HEK293 (cell line): Measurements from ENCODE around the gene KDM5A.

Source experiments
- CTCF ChIA-PET: fragments of 350-600 bp; formaldehyde crosslinking; extraction: SDS; loops from one replicate; lab custom pipeline; 2021; ENCODE audit warnings: antibody characterized with exemption; lab: Yijun Ruan, JAX
- POLR2A ChIA-PET: fragments of 300-600 bp; formaldehyde crosslinking; extraction: SDS; loops from one replicate; lab custom pipeline; 2020; ENCODE audit warnings: antibody characterized with exemption, inconsistent platforms; lab: Yijun Ruan, JAX
- H3K27ac ChIP-seq: fragments of 200-500 bp; sonication (Bioruptor generic); 2 replicates; pipeline ENCODE4 v1.5.1; 2014; ENCODE audit warnings: low read depth, low read length, control low read depth, inconsistent platforms; ENCODE audit errors: extremely low read depth
- H3K36me3 ChIP-seq, 2 experiments: fragments of 200-500 bp in 1 of 2; sonication (Bioruptor generic) in 1 of 2; 1 replicate in 1 of 2; 2 replicates in 1 of 2; pipeline ENCODE4 v1.5.1; 2014 to 2017; ENCODE audit warnings: inconsistent platforms in 2 of 2, low read length in 2 of 2; ENCODE audit not compliant: control insufficient read depth in 2 of 2, insufficient read depth in 1 of 2
- H3K4me1 ChIP-seq: fragments of 200-500 bp; sonication (Bioruptor generic); 2 replicates; pipeline ENCODE4 v1.5.1; 2014; ENCODE audit warnings: mild to moderate bottlenecking, low read length, inconsistent platforms; ENCODE audit not compliant: control insufficient read depth, insufficient read depth
- H3K4me3 ChIP-seq: 2 replicates; pipeline ENCODE4 v1.5.1; 2011; ENCODE audit warnings: low read depth, mild to moderate bottlenecking, control low read depth, low read length, moderate library complexity
- H3K9me3 ChIP-seq: fragments of 200-500 bp; sonication (Bioruptor generic); 2 replicates; pipeline ENCODE4 v1.5.1; 2014; ENCODE audit warnings: low read depth, low read length, inconsistent platforms; ENCODE audit not compliant: control insufficient read depth, insufficient read depth
- ATF2 ChIP-seq: fragments of 450-650 bp; formaldehyde crosslinking; IDR thresholded peaks from 2 replicates; pipeline ENCODE4 v1.5.1; 2016; ENCODE audit warnings: missing biosample characterization, missing genetic modification characterization, low read depth
- BCL11A ChIP-seq: fragments of 450-650 bp; formaldehyde crosslinking; IDR thresholded peaks from 2 replicates; pipeline ENCODE4 v1.5.1; 2016; ENCODE audit warnings: low read depth, missing biosample characterization, missing genetic modification characterization
- HOXD13 ChIP-seq: sonication (generic); formaldehyde crosslinking; IDR thresholded peaks from 2 replicates; pipeline ENCODE4 v1.8.0; 2022; ENCODE audit warnings: missing genetic modification reagents, borderline replicate concordance
- MEIS1 ChIP-seq: sonication (generic); formaldehyde crosslinking; IDR thresholded peaks from 2 replicates; pipeline ENCODE4 v1.8.1; 2022; ENCODE audit warnings: missing genetic modification reagents, mild to moderate bottlenecking, borderline replicate concordance
- PRDM10 ChIP-seq: fragments of 450-650 bp; formaldehyde crosslinking; IDR thresholded peaks from 2 replicates; pipeline ENCODE4 v1.5.1; 2016; ENCODE audit warnings: missing biosample characterization, missing genetic modification characterization
- SALL2 ChIP-seq: fragments of 450-650 bp; formaldehyde crosslinking; IDR thresholded peaks from 2 replicates; pipeline ENCODE4 v1.5.0; 2017; ENCODE audit warnings: missing biosample characterization, mild to moderate bottlenecking, missing genetic modification characterization, borderline replicate concordance
- YY1 ChIP-seq: fragments of 450-650 bp; formaldehyde crosslinking; IDR thresholded peaks from 2 replicates; pipeline ENCODE4 v1.5.1; 2018; ENCODE audit warnings: missing biosample characterization, missing genetic modification characterization
- ZBTB26 ChIP-seq: fragments of 450-650 bp; formaldehyde crosslinking; optimal IDR thresholded peaks from 2 replicates; pipeline ENCODE3; 2016; ENCODE audit warnings: missing biosample characterization, mild to moderate bottlenecking, missing genetic modification characterization
- ZBTB44 ChIP-seq: fragments of 450-650 bp; IDR thresholded peaks from 2 replicates; pipeline ENCODE4 v1.5.1; 2018; ENCODE audit warnings: missing biosample characterization, mild to moderate bottlenecking, missing genetic modification characterization
- ZNF18 ChIP-seq: fragments of 450-650 bp; formaldehyde crosslinking; IDR thresholded peaks from 2 replicates; pipeline ENCODE4 v1.5.1; 2016; ENCODE audit warnings: missing biosample characterization, missing genetic modification characterization
- ZNF248 ChIP-seq: fragments of 450-650 bp; formaldehyde crosslinking; IDR thresholded peaks from 2 replicates; pipeline ENCODE4 v1.5.1; 2017; ENCODE audit warnings: missing biosample characterization, missing genetic modification characterization
- ZNF302 ChIP-seq: fragments of 450-650 bp; formaldehyde crosslinking; IDR thresholded peaks from 2 replicates; pipeline ENCODE4 v1.5.1; 2016; ENCODE audit warnings: missing biosample characterization, missing genetic modification characterization, low read depth
- ZNF311 ChIP-seq: fragments of 450-650 bp; formaldehyde crosslinking; IDR thresholded peaks from 2 replicates; pipeline ENCODE4 v1.5.1; 2017; ENCODE audit warnings: missing biosample characterization, missing genetic modification characterization, borderline replicate concordance
- ZNF449 ChIP-seq: fragments of 450-650 bp; formaldehyde crosslinking; IDR thresholded peaks from 2 replicates; pipeline ENCODE4 v1.5.1; 2017; ENCODE audit warnings: missing biosample characterization, mild to moderate bottlenecking, missing genetic modification characterization, moderate library complexity
- ZNF488 ChIP-seq: fragments of 450-650 bp; formaldehyde crosslinking; IDR thresholded peaks from 2 replicates; pipeline ENCODE4 v1.5.1; 2016; ENCODE audit warnings: missing biosample characterization, missing genetic modification characterization
- ZNF610 ChIP-seq: fragments of 450-650 bp; formaldehyde crosslinking; IDR thresholded peaks from 2 replicates; pipeline ENCODE4 v1.5.1; 2016; ENCODE audit warnings: missing biosample characterization, missing genetic modification characterization, borderline replicate concordance
- ZNF747 ChIP-seq: fragments of 450-650 bp; formaldehyde crosslinking; IDR thresholded peaks from 2 replicates; pipeline ENCODE4 v1.5.1; 2016; ENCODE audit warnings: missing biosample characterization, missing genetic modification characterization
- ZSCAN30 ChIP-seq: fragments of 450-650 bp; IDR thresholded peaks from 2 replicates; pipeline ENCODE4 v1.5.1; 2018; ENCODE audit warnings: missing biosample characterization, mild to moderate bottlenecking, missing genetic modification characterization, moderate library complexity

Gene KDM5A

GRCh38 chr12:267581-268482, 121.3 kb downstream of the KDM5A start (continued):
- TF ChIP-seq SALL2 (tag by site-specific recombination) (no peak), ZBTB26 (tag by site-specific recombination) (no peak), HOXD13 (CRISPR knock-in tag) (no peak), ZSCAN30 (no peak), PRDM10 (tag by site-specific recombination) (no peak), YY1 (tag by site-specific recombination) (no peak), ZNF311 (tag by site-specific recombination) (no peak), ZNF488 (tag by site-specific recombination) (no peak), ATF2 (tag by site-specific recombination) (no peak), ZNF747 (tag by site-specific recombination) (no peak)

GRCh38 chr12:265096-265495, 124.0 kb downstream of the KDM5A start:
- ChIA-PET CTCF (interaction anchor here (0.6 kb wide), 1 partner anchor 22 kb away, joined by 3 read pairs; no protein-coding TSS in a partner anchor), POLR2A (no interaction called here)
- Histone ChIP-seq H3K4me1 (no peaks in the 10 kb centered on the region), H3K4me3 (no peak overlapping the region), H3K36me3 (no peaks in the 10 kb centered on the region), H3K27ac (no peak overlapping the region), H3K9me3 (no peaks in the 10 kb centered on the region)
- TF ChIP-seq BCL11A (tag by site-specific recombination): no peak
- TF ChIP-seq ZNF610 (tag by site-specific recombination): no peak
- TF ChIP-seq MEIS1 (CRISPR knock-in tag): no peak
- TF ChIP-seq ZNF248 (tag by site-specific recombination): no peak
- TF ChIP-seq PRDM10 (tag by site-specific recombination): no peak
- no peak for TF ChIP-seq ZNF449 (tag by site-specific recombination)
- TF ChIP-seq ZNF302 (tag by site-specific recombination): no peak
- no peak for TF ChIP-seq ZNF18
- TF ChIP-seq ZBTB44: no peak
